ENCODE measurements around the gene FAM131C.

FAM131C gene

GRCh38 chr1:16119504-16119903 lies 46.1 kb upstream of the FAM131C start:
- no peak for DNase-seq (ENCODE audit: low read depth)
- no peak overlapping the region for H3K4me3 ChIP-seq (ENCODE audit: low read length)
- TF ChIP-seq CTCF (conservative IDR thresholded peaks at IDR 0.05; ENCODE audit: low read depth, low read length) = no peak

DNA sequence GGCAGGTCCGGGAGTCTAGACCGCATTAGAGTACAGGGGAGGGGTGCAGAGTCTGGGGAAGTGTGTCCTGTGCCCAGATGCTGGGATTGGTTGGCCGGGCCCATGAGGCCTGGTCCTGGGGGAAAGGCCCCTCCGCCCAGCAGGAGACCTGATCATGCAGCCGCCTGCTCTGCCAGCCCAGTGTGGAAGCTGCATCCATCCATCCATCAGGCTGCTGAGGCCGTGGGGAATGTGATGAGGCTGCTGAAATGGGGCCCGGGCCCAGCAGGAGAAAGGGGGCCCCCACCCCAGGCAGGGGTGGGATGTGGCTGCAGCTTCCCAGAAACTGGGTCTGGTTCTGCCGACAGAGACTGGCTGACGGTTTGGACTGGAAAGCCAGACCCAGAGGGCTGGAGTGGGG lies 45.3 kb upstream of the FAM131C start:
- no peak for TF ChIP-seq CTCF (conservative IDR thresholded peaks at IDR 0.05; ENCODE audit: low read depth, low read length)
- H3K4me3 ChIP-seq (ENCODE audit: low read length) = no peak overlapping the region
- no peak for DNase-seq (ENCODE audit: low read depth)

DNA sequence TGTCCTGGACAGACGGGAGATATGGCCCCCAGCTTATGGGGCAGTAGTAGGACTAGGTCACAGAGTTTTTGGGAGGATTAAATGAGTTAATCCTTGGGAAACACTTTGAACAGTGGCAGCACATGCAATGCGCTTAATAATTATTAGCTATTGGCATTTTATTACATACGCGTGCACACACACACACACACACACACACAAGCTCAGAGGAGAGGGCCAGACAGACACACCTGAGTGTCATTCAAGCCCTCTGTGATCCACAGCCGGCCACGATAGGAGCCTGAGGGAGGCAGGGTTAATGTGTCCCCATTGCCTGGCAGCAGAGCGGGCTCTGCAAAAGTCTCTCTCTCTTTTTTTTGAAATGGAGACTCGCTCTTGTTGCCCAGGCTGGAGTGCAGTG lies 44.5 kb upstream of the FAM131C start:
- H3K4me3 ChIP-seq (ENCODE audit: low read length) = no peak overlapping the region
- no peak for TF ChIP-seq CTCF (conservative IDR thresholded peaks at IDR 0.05; ENCODE audit: low read depth, low read length)
- no peak for DNase-seq (ENCODE audit: low read depth)

DNA sequence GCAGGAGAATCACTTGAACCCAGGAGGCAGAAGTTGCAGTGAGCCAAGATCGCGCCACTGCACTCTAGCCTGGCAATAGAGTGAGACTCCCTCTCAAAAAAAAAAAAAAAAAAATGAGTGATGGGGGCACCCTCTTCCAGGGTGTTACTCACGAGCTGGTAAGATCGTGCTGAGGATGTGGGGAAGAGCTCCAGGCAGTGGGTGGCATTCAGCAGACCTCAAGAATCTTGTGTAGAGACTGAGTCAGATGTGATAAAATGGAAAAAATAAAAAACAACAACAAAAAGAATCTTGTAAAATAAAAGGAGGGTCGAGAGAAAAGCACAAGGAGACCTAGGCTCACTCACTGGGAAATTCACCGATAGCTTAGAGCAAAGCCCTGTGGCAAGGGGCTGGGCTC lies 43.9 kb upstream of the FAM131C start:
- H3K4me3 ChIP-seq (ENCODE audit: low read length) = no peak overlapping the region
- TF ChIP-seq CTCF (conservative IDR thresholded peaks at IDR 0.05; ENCODE audit: low read depth, low read length) = no peak
- DNase-seq (ENCODE audit: low read depth) = no peak

DNA sequence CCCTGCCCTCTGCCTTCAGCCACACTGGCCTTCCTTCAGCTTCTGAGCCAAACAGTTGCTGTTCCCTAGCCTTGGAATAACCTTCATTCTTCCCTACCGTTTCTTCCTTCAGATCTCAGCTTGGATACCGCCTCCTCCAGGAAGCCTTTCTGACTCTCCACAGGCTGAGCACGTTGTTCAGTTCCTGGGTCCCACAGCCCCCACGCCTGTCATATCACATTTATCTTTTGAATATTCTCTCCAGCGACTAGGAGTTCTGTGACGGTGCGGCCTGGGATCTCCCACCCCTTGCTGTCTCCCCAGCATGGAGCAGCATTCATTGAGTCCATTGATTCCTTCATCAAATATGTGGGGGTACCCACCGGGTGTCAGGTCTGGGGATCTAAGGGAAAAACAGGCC lies 43.2 kb upstream of the FAM131C start:
- TF ChIP-seq CTCF (conservative IDR thresholded peaks at IDR 0.05; ENCODE audit: low read depth, low read length) = no peak
- H3K4me3 ChIP-seq (ENCODE audit: low read length) = no peak overlapping the region
- DNase-seq (ENCODE audit: low read depth) = no peak

- H3K4me3 ChIP-seq (ENCODE audit: low read length) = no peak overlapping the region
- no peak for DNase-seq (ENCODE audit: low read depth)
- no peak for TF ChIP-seq CTCF (conservative IDR thresholded peaks at IDR 0.05; ENCODE audit: low read depth, low read length)
Measured at GRCh38 chr1:16116002-16116401, 42.6 kb upstream of the FAM131C start.

GRCh38 chr1:16115468-16115983 lies 42.1 kb upstream of the FAM131C start:
- DNase-seq (ENCODE audit: low read depth) = no peak
- H3K4me3 ChIP-seq (ENCODE audit: low read length) = no peak overlapping the region
- no peak for TF ChIP-seq CTCF (conservative IDR thresholded peaks at IDR 0.05; ENCODE audit: low read depth, low read length)

All from retinal pigment epithelial cell (primary cell).